Measurements from ENCODE around the gene C6orf89.

GRCh38 chr6:36915599-36915998 lies 29.8 kb downstream of the C6orf89 start:
- TF ChIP-seq, protein P1, sequence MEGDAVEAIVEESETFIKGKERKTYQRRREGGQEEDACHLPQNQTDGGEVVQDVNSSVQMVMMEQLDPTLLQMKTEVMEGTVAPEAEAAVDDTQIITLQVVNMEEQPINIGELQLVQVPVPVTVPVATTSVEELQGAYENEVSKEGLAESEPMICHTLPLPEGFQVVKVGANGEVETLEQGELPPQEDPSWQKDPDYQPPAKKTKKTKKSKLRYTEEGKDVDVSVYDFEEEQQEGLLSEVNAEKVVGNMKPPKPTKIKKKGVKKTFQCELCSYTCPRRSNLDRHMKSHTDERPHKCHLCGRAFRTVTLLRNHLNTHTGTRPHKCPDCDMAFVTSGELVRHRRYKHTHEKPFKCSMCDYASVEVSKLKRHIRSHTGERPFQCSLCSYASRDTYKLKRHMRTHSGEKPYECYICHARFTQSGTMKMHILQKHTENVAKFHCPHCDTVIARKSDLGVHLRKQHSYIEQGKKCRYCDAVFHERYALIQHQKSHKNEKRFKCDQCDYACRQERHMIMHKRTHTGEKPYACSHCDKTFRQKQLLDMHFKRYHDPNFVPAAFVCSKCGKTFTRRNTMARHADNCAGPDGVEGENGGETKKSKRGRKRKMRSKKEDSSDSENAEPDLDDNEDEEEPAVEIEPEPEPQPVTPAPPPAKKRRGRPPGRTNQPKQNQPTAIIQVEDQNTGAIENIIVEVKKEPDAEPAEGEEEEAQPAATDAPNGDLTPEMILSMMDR (IDR thresholded peaks at IDR 0.05 in 2 of 3, conservative IDR thresholded peaks at IDR 0.05 in 1 of 3; ENCODE audit: borderline replicate concordance in 1 of 3, insufficient read depth in 1 of 3, low read depth in 2 of 3, low read length in 2 of 3), result no peak
- TF ChIP-seq POLR2A (IDR thresholded peaks at IDR 0.05; ENCODE audit: borderline replicate concordance, extremely low read depth, insufficient read depth, insufficient read length) (no peak), EZH2 (IDR thresholded peaks at IDR 0.05) (no peak), POLR2AphosphoS5 (IDR thresholded peaks at IDR 0.05; ENCODE audit: low read depth, low read length) (no peak), JUND (IDR thresholded peaks at IDR 0.05) (no peak), MAX (IDR thresholded peaks at IDR 0.05) (no peak), RAD21 (IDR thresholded peaks at IDR 0.05; ENCODE audit: low read depth) (no peak)
- TF ChIP-seq, protein P2, sequence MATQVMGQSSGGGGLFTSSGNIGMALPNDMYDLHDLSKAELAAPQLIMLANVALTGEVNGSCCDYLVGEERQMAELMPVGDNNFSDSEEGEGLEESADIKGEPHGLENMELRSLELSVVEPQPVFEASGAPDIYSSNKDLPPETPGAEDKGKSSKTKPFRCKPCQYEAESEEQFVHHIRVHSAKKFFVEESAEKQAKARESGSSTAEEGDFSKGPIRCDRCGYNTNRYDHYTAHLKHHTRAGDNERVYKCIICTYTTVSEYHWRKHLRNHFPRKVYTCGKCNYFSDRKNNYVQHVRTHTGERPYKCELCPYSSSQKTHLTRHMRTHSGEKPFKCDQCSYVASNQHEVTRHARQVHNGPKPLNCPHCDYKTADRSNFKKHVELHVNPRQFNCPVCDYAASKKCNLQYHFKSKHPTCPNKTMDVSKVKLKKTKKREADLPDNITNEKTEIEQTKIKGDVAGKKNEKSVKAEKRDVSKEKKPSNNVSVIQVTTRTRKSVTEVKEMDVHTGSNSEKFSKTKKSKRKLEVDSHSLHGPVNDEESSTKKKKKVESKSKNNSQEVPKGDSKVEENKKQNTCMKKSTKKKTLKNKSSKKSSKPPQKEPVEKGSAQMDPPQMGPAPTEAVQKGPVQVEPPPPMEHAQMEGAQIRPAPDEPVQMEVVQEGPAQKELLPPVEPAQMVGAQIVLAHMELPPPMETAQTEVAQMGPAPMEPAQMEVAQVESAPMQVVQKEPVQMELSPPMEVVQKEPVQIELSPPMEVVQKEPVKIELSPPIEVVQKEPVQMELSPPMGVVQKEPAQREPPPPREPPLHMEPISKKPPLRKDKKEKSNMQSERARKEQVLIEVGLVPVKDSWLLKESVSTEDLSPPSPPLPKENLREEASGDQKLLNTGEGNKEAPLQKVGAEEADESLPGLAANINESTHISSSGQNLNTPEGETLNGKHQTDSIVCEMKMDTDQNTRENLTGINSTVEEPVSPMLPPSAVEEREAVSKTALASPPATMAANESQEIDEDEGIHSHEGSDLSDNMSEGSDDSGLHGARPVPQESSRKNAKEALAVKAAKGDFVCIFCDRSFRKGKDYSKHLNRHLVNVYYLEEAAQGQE (IDR thresholded peaks at IDR 0.05; ENCODE audit: low read depth), result no peak

Measured in HCT116 (cell line).